GM12878 (cell line): ENCODE measurements around the gene UROD. TPM values are rescaled to one million over a fixed set of nuclear protein-coding genes. Genes with fewer than 3 reads are reported as not detected.

Experiments
- ATAC-seq: fragments of 200-7000 bp; cut with Tn5 transposase; 3 replicates; pipeline ENCODE4 v1.9.1; 2020; ENCODE audit warnings: mild to moderate bottlenecking, moderate library complexity
- BruUV-seq: library from RNA; stranded (reverse); fragments of 400-500 nt; replicated peaks from 2 replicates; lab custom pipeline; 2021; lab: Mats Ljungman, UMichigan
- CTCF ChIA-PET: fragments of 300-600 bp; sonication (Branson Sonifier 250); formaldehyde crosslinking; extraction: SDS; loops from one replicate; lab custom pipeline; 2021; ENCODE audit warnings: inconsistent platforms; lab: Yijun Ruan, JAX
- POLR2A ChIA-PET: fragments of 350-600 bp; formaldehyde crosslinking; extraction: SDS; loops from one replicate; lab custom pipeline; 2021; ENCODE audit warnings: inconsistent platforms; lab: Charles Lee
- RAD21 ChIA-PET: fragments of 300-600 bp; sonication (Branson Sonifier 250); formaldehyde crosslinking; loops from one replicate; lab custom pipeline; 2023; ENCODE audit warnings: antibody characterized with exemption; ENCODE audit not compliant: unreplicated experiment; lab: Charles Lee
- SMC1A ChIA-PET: fragments of 300-600 bp; sonication (Branson Sonifier 250); formaldehyde crosslinking; loops from one replicate; lab custom pipeline; 2023; ENCODE audit not compliant: unreplicated experiment, uncharacterized antibody; lab: Charles Lee
- DNase-seq: peaks from one replicate; pipeline ENCODE4 v3.0.0-alpha.2; 2011; ENCODE audit warnings: low read depth, low spot score
- FAIRE-seq: peaks from 3 replicates; lab custom pipeline; 2011; peaks lifted over from hg19 to GRCh38; lab: Jason Lieb, UNC
- H2AFZ ChIP-seq: 2 replicates; pipeline ENCODE4 v1.6.0; 2011; ENCODE audit warnings: low read depth, low read length, control low read depth; ENCODE audit not compliant: control insufficient read depth
- H3K27ac ChIP-seq: 2 replicates; pipeline ENCODE4 v1.5.1; 2011; ENCODE audit warnings: control low read depth; ENCODE audit not compliant: control insufficient read depth, insufficient read depth
- H3K27me3 ChIP-seq, 2 experiments: replicated peaks in 1 of 2; 2 replicates each; pipeline versions ENCODE4 v1.6.0 to v1.6.1; 2011; ENCODE audit warnings: low read length in 1 of 2; ENCODE audit not compliant: control insufficient read depth in 2 of 2, insufficient read depth in 2 of 2
- H3K36me3 ChIP-seq, 2 experiments: 2 replicates each; pipeline ENCODE4 v1.5.1; 2011; ENCODE audit warnings: low read length in 1 of 2; ENCODE audit not compliant: control insufficient read depth in 2 of 2, insufficient read depth in 2 of 2
- H3K4me1 ChIP-seq: 2 replicates; pipeline ENCODE4 v1.6.1; 2011; ENCODE audit warnings: mild to moderate bottlenecking, low read length, moderate library complexity, mixed read lengths; ENCODE audit not compliant: control insufficient read depth, insufficient read depth
- H3K4me2 ChIP-seq: 2 replicates; pipeline ENCODE4 v1.6.0; 2011; ENCODE audit warnings: control low read depth; ENCODE audit not compliant: control insufficient read depth, insufficient read depth
- H3K4me3 ChIP-seq: fragments of 200-600 bp; sonication (generic); 2 replicates; pipeline ENCODE4 v1.5.1; 2016
- H3K79me2 ChIP-seq: 2 replicates; pipeline ENCODE4 v1.6.0; 2011; ENCODE audit warnings: low read length; ENCODE audit not compliant: control insufficient read depth, insufficient read depth
- H3K9ac ChIP-seq: 2 replicates; pipeline ENCODE4 v1.8.0; 2011; ENCODE audit warnings: low read length, control low read depth, mixed read lengths; ENCODE audit not compliant: control insufficient read depth, insufficient read depth
- H3K9me3 ChIP-seq: replicated peaks from 3 replicates; pipeline ENCODE4 v1.5.1; 2011; ENCODE audit warnings: mild to moderate bottlenecking, low read length; ENCODE audit not compliant: control insufficient read depth, insufficient read depth
- H4K20me1 ChIP-seq: 2 replicates; pipeline ENCODE4 v1.6.0; 2011; ENCODE audit not compliant: control insufficient read depth, insufficient read depth
- CBX3 ChIP-seq: fragments of 200-600 bp; sonication (generic); IDR thresholded peaks from 2 replicates; pipeline ENCODE4 v1.6.1; 2016; ENCODE audit warnings: low read depth, borderline replicate concordance
- MEF2A ChIP-seq: IDR thresholded peaks from 2 replicates; pipeline ENCODE4 v1.6.1; 2011; ENCODE audit warnings: low read depth, mild to moderate bottlenecking, low read length, moderate library complexity; ENCODE audit not compliant: insufficient read depth
- NFIC ChIP-seq: IDR thresholded peaks from 2 replicates; pipeline ENCODE4 v1.6.1; 2012; ENCODE audit warnings: low read depth, mild to moderate bottlenecking, inconsistent platforms, low read length, moderate library complexity
- NFXL1 ChIP-seq: fragments of 450-650 bp; IDR thresholded peaks from 2 replicates; pipeline ENCODE4 v1.6.1; 2017; ENCODE audit warnings: antibody characterized with exemption, mild to moderate bottlenecking, borderline replicate concordance
- SMAD1 ChIP-seq: fragments of 450-650 bp; IDR thresholded peaks from 2 replicates; pipeline ENCODE4 v1.6.1; 2018; ENCODE audit warnings: mild to moderate bottlenecking, low read depth; ENCODE audit not compliant: partially characterized antibody
- SREBF2 ChIP-seq: IDR thresholded peaks from 2 replicates; pipeline ENCODE4 v1.6.1; 2012; ENCODE audit warnings: mild to moderate bottlenecking, low read length
- USF2 ChIP-seq: IDR thresholded peaks from 2 replicates; pipeline ENCODE4 v1.6.1; 2011; ENCODE audit warnings: low read depth, low read length, improper control_type of control experiment, borderline replicate concordance
- ZNF592 ChIP-seq: fragments of 450-650 bp; IDR thresholded peaks from 2 replicates; pipeline ENCODE4 v1.6.1; 2017; ENCODE audit warnings: mild to moderate bottlenecking, moderate library complexity
- WGBS: methylation state at CpG from one replicate; pipeline ENCODE4 v1.1.6; 2016; ENCODE audit warnings: low lambda C conversion rate; ENCODE audit not compliant: insufficient replicate concordance, insufficient coverage; ENCODE audit errors: missing lambda C conversion rate; 5-methylcytosine and 5-hydroxymethylcytosine counted together
- in situ Hi-C: fragments of 300-500 bp; cut with MboI; formaldehyde crosslinking; loops from 9 replicates; pipeline ENCODE4 v1.14.3; 2018; ENCODE audit warnings: mixed read lengths
- intact Hi-C: fragments of 100-400 bp; cut with micrococcal nuclease; formaldehyde crosslinking; loops from one replicate; pipeline ENCODE4 v1.14.2; 2022; ENCODE audit not compliant: unreplicated experiment
- polyA plus RNA-seq, 11 experiments: library from polyadenylated mRNA; depleted of rRNA in 4 of 11; unstranded in 6 of 11; stranded (reverse) in 5 of 11; fragments of >200 nt; fragmentation: Nextera tagmentation in 4 of 11; fragmentation: Illumina TruSeq in 1 of 11; extraction: Ambion mirVana in 4 of 11; extraction: Trizol in 1 of 11; gene quantifications; 1 replicate in 1 of 11; 2 replicates in 10 of 11; pipeline versions ENCODE4 v1.2.1 to v1.2.3, GENCODE V29; 2011 to 2016; ENCODE audit warnings: inconsistent platforms in 2 of 11, missing spikeins in 2 of 11, low read depth in 1 of 11
- total RNA-seq, 4 experiments: library from RNA; depleted of rRNA in 3 of 4; stranded (reverse); fragments of >200 nt in 3 of 4; fragmentation: Illumina TruSeq in 1 of 4; extraction: Trizol in 1 of 4; gene quantifications; 2 replicates each; pipeline versions ENCODE4 v1.2.1 to v1.2.3, GENCODE V29; 2013 to 2021

The UROD gene
- total and polyA plus RNA-seq, 10 of the 15 experiments (the other 5 are each of a cell fraction or from before 2014, with no cell fraction given) = 65.8 to 330 (median 102) TPM

- Histone ChIP-seq H2AFZ (no peak overlapping the region), H3K4me3 (no peak overlapping the region), H3K9ac (no peak overlapping the region), H3K27me3 (no peaks in the 10 kb centered on the region), H3K27ac (no peak overlapping the region), H3K4me2 (no peak overlapping the region), H3K36me3 (no peaks in the 10 kb centered on the region; a peak in 2 of 4 replicates), H3K9me3 (no peaks in the 10 kb centered on the region)
- 55% methylated on average over 4 of the region's 4 CpGs for WGBS
- FAIRE-seq (no peak), ATAC-seq (no peak), DNase-seq (no peak)
- POLR2A ChIA-PET = interaction anchor here (0.5 kb wide), 1 partner anchor 103 kb away, joined by 3 read pairs; no protein-coding TSS in a partner anchor
- RAD21 ChIA-PET = interaction anchor here (0.8 kb wide), 1 partner anchor 38 kb away, joined by 3 read pairs; no protein-coding TSS in a partner anchor
- SMC1A ChIA-PET = no interaction called here
- intact Hi-C loops = no loop called here
- TF ChIP-seq USF2 (no peak), SMAD1 (no peak), ZNF592 (no peak), NFIC (no peak), NFXL1 (no peak), MEF2A (no peak), CBX3 (no peak), SREBF2 (no peak)
- TF ChIP-seq, all 136 proteins: peak for 0
- Histone ChIP-seq H4K20me1 (no peaks in the 10 kb centered on the region), H3K4me1 (peaks cover 5% of the 10 kb centered on the region; the same call in 1 of the 2 replicates), H3K79me2 (no peaks in the 10 kb centered on the region)
- CTCF ChIA-PET = interaction anchor here (1.0 kb wide), 1 partner anchor 15 kb away, joined by 3 read pairs; no protein-coding TSS in a partner anchor
- in situ Hi-C loops = no loop called here
- BruUV-seq = no TSS peak
Measured at GRCh38 chr1:44970317-44970716, 41.7 kb upstream of the UROD start.
